ENCODE data around the gene MYO5C.
"Not testable (repeated sequence)": the region's sequence is repeated elsewhere in the genome, so short reads cannot be mapped to it uniquely, and the experiment has no call there.

MYO5C gene

GRCh38 chr15:52200831-52201365 lies 94.7 kb downstream of the MYO5C start:
- DNase-seq: no peak

- no peak for DNase-seq
These were observed 96.3 kb downstream of the MYO5C start for GRCh38 chr15:52199271-52199670.

- DNase-seq: no peak
These were observed 98.7 kb downstream of the MYO5C start for GRCh38 chr15:52196891-52197290.

- DNase-seq: no peak
These were observed 101.8 kb downstream of the MYO5C start for GRCh38 chr15:52193791-52194190.

GRCh38 chr15:52193321-52193720 lies 102.3 kb downstream of the MYO5C start:
- DNase-seq: no peak

- no peak for DNase-seq
These were observed 104.4 kb downstream of the MYO5C start, which contains the start of gene GNB5 for GRCh38 chr15:52191207-52191606. GNB5 (minus strand) TSS chr15:52191392; CDS start chr15:52184676, 6,716 bp downstream.

GRCh38 chr15:52186651-52187486 lies 108.7 kb downstream of the MYO5C start:
- DNase-seq: no peak

- DNase-seq: no peak
These were observed 110.4 kb downstream of the MYO5C start for GRCh38 chr15:52185151-52185561.

- DNase-seq: no peak
These were observed 110.9 kb downstream of the MYO5C start for GRCh38 chr15:52184721-52185120.

- DNase-seq: peak; percentile 49
These were observed 111.9 kb downstream of the MYO5C start for GRCh38 chr15:52183562-52184173.

- no peak for DNase-seq
These were observed 113.4 kb downstream of the MYO5C start for GRCh38 chr15:52181938-52182780.

- DNase-seq: no peak
These were observed 114.7 kb downstream of the MYO5C start for GRCh38 chr15:52180851-52181450.

- DNase-seq: peak; percentile 75
These were observed 115.3 kb downstream of the MYO5C start for GRCh38 chr15:52180196-52180835.

- peak; percentile 90 for DNase-seq
These were observed 116.1 kb downstream of the MYO5C start for GRCh38 chr15:52179278-52180195.

GRCh38 chr15:52178765-52179164 lies 116.8 kb downstream of the MYO5C start:
- DNase-seq: peak; percentile 15

GRCh38 chr15:52172869-52173268 lies 122.7 kb downstream of the MYO5C start:
- DNase-seq: no peak

- DNase-seq: no peak
These were observed 123.8 kb downstream of the MYO5C start for GRCh38 chr15:52171807-52172206.

GRCh38 chr15:52171386-52171785 lies 124.2 kb downstream of the MYO5C start:
- peak; percentile 23 for DNase-seq

GRCh38 chr15:52170199-52170598 lies 125.4 kb downstream of the MYO5C start:
- not testable (repeated sequence) for DNase-seq

GRCh38 chr15:52165494-52166131 lies 130.0 kb downstream of the MYO5C start:
- DNase-seq: not testable (repeated sequence)

Measured in CD4-positive, alpha-beta T cell treated with Interleukin-12 subunit alpha and Interleukin-12 subunit beta, for 1 hour (primary cell).